Activated CD8-positive, alpha-beta memory T cell treated with anti-CD3 and anti-CD28 coated beads for 4 hours (primary cell): ENCODE data around the gene AXIN2.
A peak's percentile ranks its signal among the peaks of the same experiment; 100 is the strongest.

ENCODE experiments used
- DNase-seq, 2 donors: peaks; one replicate each; pipeline ENCODE4 v3.0.0-alpha.2; 2020; ENCODE audit warnings: low read depth in 2 of 2

AXIN2 gene

GRCh38 chr17:65556014-65556909, 5.2 kb downstream of the AXIN2 start:
- DNase-seq: peak; percentile 80 to 82

GRCh38 chr17:65554553-65555223, 6.8 kb downstream of the AXIN2 start:
- no peak for DNase-seq

DNA sequence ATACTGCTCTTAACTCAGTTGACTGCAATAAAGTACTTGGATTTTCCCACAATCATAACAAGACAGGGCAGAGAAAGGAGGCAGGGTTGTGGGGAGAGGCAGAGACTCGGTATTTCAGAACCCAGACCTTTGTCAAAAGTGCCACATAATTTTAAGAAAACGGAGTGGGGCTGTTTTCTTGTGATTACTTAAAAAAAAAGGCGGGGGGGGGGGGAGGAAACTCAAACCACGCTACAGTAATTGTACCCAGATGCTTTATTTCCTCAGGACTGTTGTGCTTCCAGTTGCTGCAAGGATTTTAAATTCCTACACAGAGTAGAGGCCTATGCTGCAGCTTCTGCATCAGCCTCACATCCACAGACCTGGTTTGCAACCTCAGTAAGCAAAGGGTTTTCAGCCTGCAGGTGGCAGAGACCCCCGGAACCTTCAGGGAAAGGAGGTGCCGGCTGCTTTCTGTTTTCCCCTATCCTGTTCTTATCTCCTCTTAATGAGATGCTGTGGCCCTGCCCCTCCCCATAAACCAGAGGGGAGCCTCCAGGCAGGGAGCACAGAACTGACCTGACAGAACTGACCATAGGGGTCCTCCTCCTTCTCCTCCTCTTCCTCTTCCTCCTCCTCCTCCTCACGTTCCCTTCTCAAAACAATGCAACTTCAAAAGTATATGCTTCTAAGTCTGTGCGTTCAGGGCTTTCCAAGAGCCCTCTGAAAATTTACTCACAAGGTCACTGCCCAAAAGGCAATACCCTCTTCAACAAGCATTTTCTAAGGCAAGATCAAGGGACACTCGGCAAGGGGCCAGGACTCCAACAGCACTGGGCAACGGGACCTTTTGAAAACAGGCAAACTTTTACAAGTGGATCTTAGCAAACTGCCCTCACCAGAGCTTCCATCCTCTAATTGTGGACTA, 7.5 kb downstream of the AXIN2 start:
- DNase-seq: no peak

DNA sequence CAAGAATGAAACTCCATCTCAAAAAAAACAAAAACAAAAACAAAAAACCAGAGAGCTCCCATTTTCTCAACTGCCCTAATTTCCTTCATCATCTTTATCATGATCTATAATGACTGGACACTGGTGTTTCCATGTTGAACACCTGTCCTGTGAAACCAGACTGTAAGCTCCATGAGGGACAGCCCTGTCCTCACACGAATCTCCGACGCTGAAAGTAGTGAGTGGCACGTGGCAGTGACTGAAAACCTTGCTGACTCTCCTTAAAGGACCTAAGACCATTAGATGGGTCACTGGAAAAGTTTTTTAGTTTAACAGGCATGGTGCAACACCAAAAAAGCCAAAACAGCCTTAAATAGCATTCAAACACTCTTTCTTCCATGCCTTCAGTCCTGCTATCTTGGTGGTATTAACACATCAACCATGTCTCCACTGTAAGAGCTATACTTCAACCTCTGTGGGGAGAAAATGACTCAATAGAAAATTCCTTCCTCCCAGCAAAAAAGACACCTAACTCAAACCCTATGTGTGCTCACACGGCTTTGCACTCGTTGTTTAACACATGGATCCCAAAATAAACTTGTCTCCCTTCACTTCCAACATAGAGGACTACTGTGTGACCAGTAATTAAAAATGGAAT, 8.3 kb downstream of the AXIN2 start:
- DNase-seq: no peak

DNA sequence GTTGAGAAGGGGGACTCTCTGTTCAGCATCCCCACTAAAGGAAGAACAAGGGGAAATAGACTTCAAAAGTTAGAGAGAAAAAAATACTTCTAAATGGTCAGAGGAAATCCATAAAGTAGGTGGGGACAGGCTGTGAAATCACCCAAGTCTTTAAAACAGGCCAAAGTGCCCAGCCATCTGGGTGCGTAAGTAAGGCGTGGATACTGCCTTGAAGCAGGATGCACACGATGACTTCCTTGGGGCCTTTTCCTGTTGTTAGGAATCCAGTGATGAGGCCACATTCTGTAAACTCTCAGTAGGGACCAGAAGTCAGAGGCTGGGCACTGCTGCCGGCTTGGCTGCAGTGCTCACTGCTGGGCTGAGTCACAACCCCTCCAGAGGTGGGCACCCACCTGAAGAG, 9.2 kb downstream of the AXIN2 start:
- DNase-seq: no peak

GRCh38 chr17:65551267-65552040, 10.0 kb downstream of the AXIN2 start:
- DNase-seq: no peak

GRCh38 chr17:65550758-65551157, 10.7 kb downstream of the AXIN2 start:
- no peak for DNase-seq

GRCh38 chr17:65550075-65550662, 11.3 kb downstream of the AXIN2 start:
- DNase-seq: no peak

DNA sequence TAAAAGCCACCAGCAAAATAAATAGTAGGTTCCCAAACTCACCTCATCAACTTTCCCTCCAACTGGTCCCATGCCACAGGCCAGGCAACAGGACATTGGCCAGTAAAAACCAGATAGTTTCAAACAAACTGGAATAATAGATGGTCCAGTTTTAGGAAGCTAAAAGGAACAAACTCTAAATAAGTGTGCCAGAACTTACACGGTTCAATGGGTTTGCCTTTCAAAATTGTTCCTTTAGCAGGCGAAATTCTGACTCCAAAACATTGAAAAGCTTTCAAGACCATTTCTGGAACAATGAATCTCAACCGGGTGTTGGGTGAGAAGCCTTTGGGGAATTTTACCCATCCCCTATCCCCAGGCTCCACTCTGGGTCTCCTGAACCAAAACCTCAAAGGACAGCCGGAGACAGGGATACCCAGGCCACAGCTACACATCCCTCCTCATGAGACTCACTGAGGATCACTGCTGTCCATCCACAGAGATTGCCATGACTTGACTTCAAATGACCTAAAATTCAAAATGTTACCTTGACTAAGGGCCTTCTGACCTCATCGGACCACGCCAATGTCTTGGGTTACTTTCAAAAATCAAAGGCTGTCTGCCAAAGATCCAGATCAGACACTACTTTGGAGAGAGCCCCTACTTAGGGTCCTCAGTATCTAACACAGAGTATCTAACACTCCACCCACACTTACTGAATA, 13.0 kb downstream of the AXIN2 start:
- DNase-seq: no peak

GRCh38 chr17:65547253-65547670, 14.2 kb downstream of the AXIN2 start:
- DNase-seq: no peak

GRCh38 chr17:65546579-65546978, 14.9 kb downstream of the AXIN2 start:
- no peak for DNase-seq

DNA sequence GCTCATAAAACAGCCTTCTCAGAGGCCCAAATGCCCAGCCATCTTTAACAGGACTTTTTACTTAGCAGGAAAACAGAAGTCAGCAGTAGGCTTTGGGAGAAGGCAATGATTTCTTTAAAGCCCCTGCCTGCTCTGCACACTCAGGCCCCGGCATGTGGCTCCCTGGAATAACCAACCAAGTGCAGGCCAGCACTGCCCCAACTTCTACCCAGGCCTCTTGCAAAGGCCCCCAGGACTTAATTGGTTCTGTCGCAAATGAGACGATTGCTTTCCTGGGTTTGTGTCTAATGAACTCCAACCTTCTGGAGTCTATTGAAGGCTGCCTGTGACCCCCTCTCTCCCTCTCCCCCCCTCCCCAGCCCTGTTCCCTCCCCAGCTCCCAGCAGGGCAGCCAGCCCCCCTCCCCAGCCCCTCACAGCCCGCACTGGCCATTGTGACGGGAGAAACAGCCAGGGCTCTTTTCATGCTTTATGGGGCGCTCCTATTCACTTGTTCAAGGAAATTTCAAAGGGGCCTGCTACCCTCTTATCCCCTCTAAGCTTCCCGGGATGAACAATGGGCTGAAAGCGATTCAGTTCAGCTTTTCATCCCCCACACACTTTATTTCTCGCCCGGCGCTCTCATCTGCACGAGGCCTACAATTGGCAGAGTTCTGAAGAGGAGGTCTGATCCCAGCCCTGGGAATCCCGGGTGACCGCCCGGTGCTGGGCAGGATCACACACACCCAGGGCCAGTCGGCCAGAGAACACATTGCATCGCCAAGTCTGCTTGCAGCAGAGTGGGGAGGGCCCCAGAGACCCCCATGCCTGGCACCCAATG, 15.5 kb downstream of the AXIN2 start:
- no peak for DNase-seq

GRCh38 chr17:65544672-65545071, 16.8 kb downstream of the AXIN2 start:
- no peak for DNase-seq

DNA sequence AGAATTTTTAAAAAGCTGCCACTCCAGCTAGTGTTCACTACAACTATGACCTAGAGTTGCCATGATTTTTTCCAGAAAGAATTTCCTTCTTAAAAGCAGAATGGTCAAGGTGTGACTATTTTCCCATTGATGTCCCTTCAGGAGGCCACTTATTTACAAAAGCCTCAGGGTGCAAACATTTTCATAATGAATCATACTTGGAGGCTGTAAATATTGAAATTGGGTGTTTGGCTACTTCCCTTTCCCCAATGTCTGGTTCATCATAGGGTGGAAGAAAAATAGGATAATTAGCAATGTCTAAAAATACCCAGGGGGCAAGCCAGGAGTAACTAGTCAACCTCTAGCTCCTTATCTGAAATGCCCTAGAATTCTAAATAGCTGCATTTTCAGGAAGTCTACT, 18.8 kb downstream of the AXIN2 start:
- DNase-seq: no peak

GRCh38 chr17:65542067-65542466, 19.4 kb downstream of the AXIN2 start:
- DNase-seq: no peak

- DNase-seq: no peak
Measured at GRCh38 chr17:65541453-65541852, 20.0 kb downstream of the AXIN2 start.

- DNase-seq: no peak
Measured at GRCh38 chr17:65539630-65540266, 21.7 kb downstream of the AXIN2 start.
